HUES48 (cell line): ENCODE results near the gene SLC5A1.
"Not testable (repeated sequence)": the region's sequence is repeated elsewhere in the genome, so short reads cannot be mapped to it uniquely, and the experiment has no call there.

Experiments used
- H3K27ac ChIP-seq: one replicate; pipeline ENCODE4 v1.7.0; 2013; ENCODE audit warnings: low read depth, low read length, inconsistent platforms
- H3K27me3 ChIP-seq: 2 replicates; pipeline ENCODE4 v1.6.1; 2013; ENCODE audit warnings: mild to moderate bottlenecking, low read length; ENCODE audit not compliant: control insufficient read depth, insufficient read depth
- H3K36me3 ChIP-seq: 2 replicates; pipeline ENCODE4 v1.6.1; 2013; ENCODE audit warnings: low read length; ENCODE audit not compliant: control insufficient read depth, insufficient read depth
- H3K4me1 ChIP-seq: 2 replicates; pipeline ENCODE4 v1.6.1; 2013; ENCODE audit warnings: mild to moderate bottlenecking, low read length; ENCODE audit not compliant: control insufficient read depth, insufficient read depth
- H3K4me3 ChIP-seq: 2 replicates; pipeline ENCODE4 v1.5.1; 2013; ENCODE audit warnings: mild to moderate bottlenecking, low read depth, low read length
- H3K9ac ChIP-seq: 2 replicates; pipeline ENCODE4 v1.6.1; 2013; ENCODE audit warnings: mild to moderate bottlenecking, low read depth, low read length, moderate library complexity
- H3K9me3 ChIP-seq: 2 replicates; pipeline ENCODE4 v1.6.1; 2013; ENCODE audit warnings: low read length; ENCODE audit not compliant: control insufficient read depth, insufficient read depth

Gene SLC5A1

DNA sequence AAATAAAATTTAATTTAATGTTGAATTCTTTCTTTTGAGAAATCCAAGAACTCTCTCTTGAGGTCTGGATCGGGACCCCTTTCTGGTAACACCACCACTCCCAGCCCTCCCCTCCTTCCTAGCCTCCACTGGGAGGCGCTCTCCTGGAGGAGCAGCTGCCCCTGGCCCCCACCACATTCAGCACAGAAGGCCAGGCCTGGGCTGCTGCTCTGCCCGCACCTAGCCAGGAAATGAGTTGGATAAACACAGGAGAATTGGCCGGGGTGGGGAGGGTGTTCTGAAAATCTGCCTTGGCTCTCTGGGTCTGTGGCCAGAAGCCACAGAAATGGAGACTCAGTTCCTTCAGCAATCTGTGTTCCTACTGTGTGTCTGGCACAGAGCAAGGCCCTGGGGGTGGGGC lies 84.8 kb downstream of the SLC5A1 start:
- Histone ChIP-seq H3K9me3 (no peaks in the 10 kb centered on the region), H3K36me3 (no peaks in the 10 kb centered on the region), H3K9ac (no peak overlapping the region), H3K4me3 (no peak overlapping the region), H3K27me3 (no peaks in the 10 kb centered on the region), H3K4me1 (peaks cover 4% of the 10 kb centered on the region), H3K27ac (no peak overlapping the region)

DNA sequence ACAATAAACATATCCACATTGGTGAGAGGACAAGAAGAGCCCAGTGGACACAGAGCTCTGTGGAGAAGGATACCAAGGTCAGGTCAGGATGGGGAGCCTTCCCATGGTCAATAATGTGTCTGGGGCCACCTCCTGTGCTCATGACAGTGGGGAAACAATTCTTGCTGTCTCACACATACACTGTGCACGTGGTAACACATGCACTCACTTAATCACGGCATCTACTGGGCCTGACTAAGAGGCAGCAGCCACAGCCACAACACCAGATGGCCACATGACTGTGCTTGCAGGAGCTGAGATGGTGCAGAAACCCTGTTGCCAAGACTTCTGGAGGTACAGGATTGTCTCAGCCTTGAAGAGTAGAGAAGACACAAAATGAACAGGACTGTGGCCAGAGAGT lies 87.4 kb downstream of the SLC5A1 start:
- H3K27me3 ChIP-seq: no peaks in the 10 kb centered on the region
- no peaks in the 10 kb centered on the region for H3K36me3 ChIP-seq
- no peak overlapping the region for H3K9ac ChIP-seq
- no peaks in the 10 kb centered on the region for H3K9me3 ChIP-seq
- no peak overlapping the region for H3K27ac ChIP-seq
- H3K4me1 ChIP-seq: peaks cover 4% of the 10 kb centered on the region
- no peak overlapping the region for H3K4me3 ChIP-seq

DNA sequence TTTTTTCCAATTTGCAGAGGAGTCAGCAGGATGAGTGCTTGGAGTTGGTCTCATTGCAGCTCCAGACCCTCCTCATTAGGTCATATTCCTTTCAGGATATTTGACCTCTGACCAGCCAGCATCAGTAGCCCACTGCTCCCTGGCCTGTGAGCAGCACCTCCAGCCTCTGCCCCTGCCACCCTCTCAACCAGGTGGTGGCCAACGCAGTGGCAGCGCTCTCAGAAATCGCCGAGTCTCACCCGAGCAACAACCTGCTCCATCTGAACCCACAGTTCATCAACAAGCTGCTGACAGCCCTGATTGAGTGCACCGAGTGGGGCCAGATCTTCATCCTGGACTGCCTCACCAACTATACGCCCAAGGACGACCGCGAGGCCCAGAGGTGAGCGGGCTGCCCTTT lies 89.1 kb downstream of the SLC5A1 start:
- Histone ChIP-seq H3K4me1 (peaks cover 4% of the 10 kb centered on the region), H3K27me3 (no peaks in the 10 kb centered on the region), H3K9ac (no peak overlapping the region), H3K9me3 (no peaks in the 10 kb centered on the region), H3K27ac (no peak overlapping the region), H3K4me3 (no peak overlapping the region), H3K36me3 (no peaks in the 10 kb centered on the region)

DNA sequence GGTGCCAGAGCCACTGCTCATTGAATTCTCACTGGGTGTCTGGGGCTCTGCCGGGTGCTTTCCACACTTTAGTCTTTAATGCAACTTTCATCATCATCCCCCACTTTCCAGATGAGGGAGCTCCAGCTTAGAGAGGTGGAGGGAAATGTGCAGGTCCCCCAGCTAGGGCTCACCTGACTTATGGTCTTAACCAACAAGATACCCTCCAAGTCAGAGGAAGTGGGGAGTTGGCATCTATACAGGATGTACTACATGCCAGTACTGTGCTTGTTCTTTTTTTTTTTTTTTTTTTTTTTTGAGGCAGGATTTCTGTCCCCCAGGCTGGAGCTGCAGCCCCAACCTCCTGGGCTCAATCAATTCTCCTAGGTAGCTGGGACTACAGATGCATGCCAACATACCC lies 89.7 kb downstream of the SLC5A1 start:
- Histone ChIP-seq H3K9me3 (no peaks in the 10 kb centered on the region), H3K36me3 (no peaks in the 10 kb centered on the region), H3K4me1 (peaks cover 4% of the 10 kb centered on the region), H3K27me3 (no peaks in the 10 kb centered on the region), H3K27ac (no peak overlapping the region), H3K4me3 (no peak overlapping the region), H3K9ac (no peak overlapping the region)

DNA sequence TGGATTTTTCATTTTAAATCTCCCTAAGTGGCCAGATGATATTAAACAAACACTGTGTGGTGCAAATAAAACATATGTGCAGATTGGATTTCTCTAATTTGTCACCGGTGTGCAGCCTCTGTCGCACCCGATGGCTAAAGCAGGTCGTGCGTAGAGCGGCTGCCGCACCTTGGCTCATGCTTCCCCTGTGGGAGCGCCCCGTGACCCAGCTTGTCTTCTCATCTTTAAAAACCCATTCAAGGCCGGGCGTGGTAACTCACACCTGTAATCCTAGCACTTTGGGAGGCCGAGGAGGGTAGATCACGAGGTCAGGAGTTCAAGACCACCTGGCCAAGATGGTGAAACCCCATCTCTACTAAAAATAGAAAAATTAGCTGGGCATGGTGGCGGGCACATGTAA lies 91.7 kb downstream of the SLC5A1 start:
- H3K36me3 ChIP-seq, H3K4me1 ChIP-seq, H3K27me3 ChIP-seq, H3K27ac ChIP-seq, H3K9ac ChIP-seq, H3K4me3 ChIP-seq, H3K9me3 ChIP-seq: not testable (repeated sequence)

DNA sequence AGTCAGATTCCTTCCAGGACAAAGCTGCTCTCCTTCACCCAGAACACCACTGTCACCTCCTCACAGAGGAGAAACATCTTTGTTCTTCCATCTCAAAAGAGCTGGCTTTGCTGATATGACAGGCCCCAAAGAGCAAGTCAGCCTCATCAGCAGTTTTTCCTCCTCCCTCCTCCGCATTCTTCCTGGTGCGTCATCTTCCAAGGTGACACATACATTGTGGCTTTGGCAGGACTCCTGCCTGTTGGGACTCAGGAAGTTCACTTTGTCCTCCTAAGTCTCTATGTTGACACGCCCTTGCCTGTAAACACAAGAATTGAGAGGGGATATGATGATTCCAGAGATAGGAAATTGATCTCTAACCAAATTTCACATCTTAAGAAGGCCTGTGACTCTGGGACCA lies 92.9 kb downstream of the SLC5A1 start:
- H3K9ac ChIP-seq, H3K36me3 ChIP-seq, H3K27me3 ChIP-seq, H3K27ac ChIP-seq, H3K4me1 ChIP-seq, H3K4me3 ChIP-seq, H3K9me3 ChIP-seq: not testable (repeated sequence)

DNA sequence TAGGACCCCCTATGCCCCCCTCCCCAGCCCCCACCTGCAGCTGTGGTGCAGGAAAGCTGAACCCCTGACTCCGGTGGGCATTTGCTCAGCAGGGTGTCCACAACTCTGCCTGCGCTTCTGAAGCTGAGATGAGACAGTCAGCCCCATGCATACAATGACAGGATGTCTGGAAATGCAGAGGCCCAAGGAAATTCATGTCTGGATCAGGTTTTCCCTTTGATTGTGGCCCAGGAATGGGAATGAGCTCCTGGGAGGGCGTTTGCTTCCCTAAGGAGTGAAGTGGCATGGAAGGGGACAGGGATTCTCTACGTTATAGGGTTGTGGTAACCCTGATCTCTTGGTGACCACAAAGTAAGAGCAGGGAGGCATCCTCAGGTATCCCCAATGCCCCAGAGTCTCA lies 93.8 kb downstream of the SLC5A1 start:
- not testable (repeated sequence) for H3K4me3 ChIP-seq, H3K4me1 ChIP-seq, H3K9me3 ChIP-seq, H3K27ac ChIP-seq, H3K9ac ChIP-seq, H3K27me3 ChIP-seq, H3K36me3 ChIP-seq

DNA sequence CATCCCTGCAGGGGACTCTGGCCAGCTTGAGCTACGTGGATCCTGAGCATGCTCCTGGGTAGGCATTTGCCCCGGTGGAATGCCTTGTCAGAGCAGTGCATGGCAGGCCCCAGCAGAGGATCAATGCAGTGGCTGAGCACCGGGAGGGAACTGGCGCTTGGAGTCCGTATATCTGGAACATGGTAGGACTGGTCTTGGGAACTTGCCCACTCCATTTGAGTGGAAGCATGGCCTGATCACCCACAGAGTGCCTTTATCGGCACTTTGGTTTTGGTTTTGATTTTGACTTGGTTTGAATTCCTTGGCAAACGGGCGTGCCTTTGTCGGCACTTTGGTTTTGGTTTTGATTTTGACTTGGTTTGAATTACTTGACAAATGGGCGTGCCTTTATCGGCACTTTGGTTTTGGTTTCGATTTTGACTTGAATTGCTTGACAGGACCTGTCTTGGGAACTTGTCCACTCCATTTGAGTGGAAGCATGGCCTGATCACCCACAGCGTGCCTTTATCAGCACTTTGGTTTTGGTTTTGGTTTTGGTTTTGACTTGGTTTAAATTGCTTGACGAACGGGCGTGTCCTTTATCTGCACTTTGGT lies 94.8 kb downstream of the SLC5A1 start:
- not testable (repeated sequence) for H3K4me1 ChIP-seq, H3K9ac ChIP-seq, H3K27me3 ChIP-seq, H3K9me3 ChIP-seq, H3K4me3 ChIP-seq, H3K27ac ChIP-seq, H3K36me3 ChIP-seq

DNA sequence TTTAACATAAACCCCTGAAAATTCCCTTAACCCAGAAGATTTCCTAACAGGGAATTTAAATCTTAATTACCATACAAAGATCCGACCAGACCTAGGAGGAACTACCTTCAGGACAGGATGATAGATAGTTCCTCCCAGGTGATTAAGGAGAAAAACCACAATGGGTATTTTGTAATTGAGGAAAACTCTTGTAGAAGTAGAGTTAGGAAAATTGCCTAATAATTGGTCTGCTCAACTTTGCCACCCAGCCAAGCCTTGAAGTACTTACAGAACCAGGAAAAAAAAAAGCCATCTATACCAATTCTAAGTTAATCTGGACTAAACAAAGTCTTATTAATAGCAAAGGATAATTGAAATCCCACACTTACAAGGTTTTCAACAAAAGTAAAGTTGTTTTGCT lies 95.5 kb downstream of the SLC5A1 start:
- not testable (repeated sequence) for H3K36me3 ChIP-seq, H3K4me1 ChIP-seq, H3K9ac ChIP-seq, H3K4me3 ChIP-seq, H3K27me3 ChIP-seq, H3K27ac ChIP-seq, H3K9me3 ChIP-seq

DNA sequence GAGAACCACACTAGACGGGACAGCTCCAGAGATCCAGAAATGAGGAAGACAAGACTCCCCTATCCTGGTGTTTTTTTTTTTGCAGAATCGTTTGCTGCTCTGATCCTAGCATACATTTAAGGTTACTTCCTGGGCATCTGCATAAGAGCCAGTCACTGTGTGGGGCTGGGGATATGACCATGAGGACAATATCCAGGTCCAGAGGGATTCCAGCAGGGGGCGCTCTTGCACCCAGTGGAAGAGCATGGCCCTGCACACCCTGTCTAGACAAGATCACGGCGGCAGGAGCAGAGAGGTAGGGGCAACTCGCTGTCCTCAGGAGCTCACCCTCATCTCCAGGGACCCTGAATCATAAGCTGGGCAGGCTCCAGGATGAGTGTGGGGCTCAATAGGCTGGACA lies 97.6 kb downstream of the SLC5A1 start:
- H3K9me3 ChIP-seq, H3K9ac ChIP-seq, H3K4me3 ChIP-seq, H3K27ac ChIP-seq, H3K4me1 ChIP-seq, H3K27me3 ChIP-seq, H3K36me3 ChIP-seq: not testable (repeated sequence)

DNA sequence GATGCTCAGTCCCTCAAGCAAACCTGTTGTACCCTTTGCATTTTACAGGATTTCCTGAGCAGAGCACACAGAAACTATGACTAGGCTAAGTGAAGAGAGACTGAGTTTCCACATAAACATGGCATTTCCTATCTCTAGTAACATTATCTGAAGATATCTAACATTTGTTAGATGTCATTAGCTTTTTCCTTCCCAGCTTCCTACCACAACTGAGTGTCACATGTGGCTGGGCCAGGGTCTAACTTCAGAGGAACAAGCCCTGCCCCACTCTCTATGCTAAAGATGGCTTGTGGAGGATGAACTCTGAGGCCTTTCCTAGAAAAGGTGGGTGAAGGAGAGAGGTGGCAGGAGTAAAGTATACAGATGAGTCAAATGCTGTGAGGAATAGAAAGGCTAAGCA lies 99.5 kb downstream of the SLC5A1 start:
- no peaks in the 10 kb centered on the region for H3K27me3 ChIP-seq
- no peak overlapping the region for H3K27ac ChIP-seq
- H3K9ac ChIP-seq: no peak overlapping the region
- H3K36me3 ChIP-seq: no peaks in the 10 kb centered on the region
- no peaks in the 10 kb centered on the region for H3K9me3 ChIP-seq
- no peak overlapping the region for H3K4me3 ChIP-seq
- H3K4me1 ChIP-seq: no peaks in the 10 kb centered on the region
